Nephron (organoid): Measurements from ENCODE around the gene WWOX.
A peak's percentile ranks its signal among the peaks of the same experiment; 100 is the strongest.

Experiments
- H3K27ac Mint-ChIP-seq, 3 experiments: 2 replicates each; pipeline ENCODE4 v1.8.0; 2020; ENCODE audit warnings: mixed read lengths in 3 of 3, mild to moderate bottlenecking in 2 of 3, moderate library complexity in 1 of 3
- H3K27me3 Mint-ChIP-seq: 2 replicates; pipeline ENCODE4 v1.8.0; 2021; ENCODE audit warnings: low read depth, mild to moderate bottlenecking, moderate library complexity, mixed read lengths
- H3K36me3 Mint-ChIP-seq: 2 replicates; pipeline ENCODE4 v1.8.0; 2020; ENCODE audit warnings: low read depth, mixed read lengths
- H3K4me1 Mint-ChIP-seq: 2 replicates; pipeline ENCODE4 v1.8.0; 2020; ENCODE audit warnings: mixed read lengths
- H3K4me3 Mint-ChIP-seq, 3 experiments: 2 replicates each; pipeline ENCODE4 v1.8.0; 2020; ENCODE audit warnings: mild to moderate bottlenecking in 3 of 3, mixed read lengths in 3 of 3, moderate library complexity in 2 of 3
- H3K9me3 Mint-ChIP-seq: 2 replicates; pipeline ENCODE4 v1.8.0; 2020; ENCODE audit warnings: mixed read lengths
- TF ChIP-seq, protein P1 (sequence below), 3 experiments: fragments of 200-600 bp; sonication (generic); IDR thresholded peaks; one replicate each; pipeline ENCODE4 v1.5.0; 2021; ENCODE audit warnings: antibody characterized with exemption in 3 of 3; ENCODE audit not compliant: unreplicated experiment in 3 of 3

WWOX gene

DNA sequence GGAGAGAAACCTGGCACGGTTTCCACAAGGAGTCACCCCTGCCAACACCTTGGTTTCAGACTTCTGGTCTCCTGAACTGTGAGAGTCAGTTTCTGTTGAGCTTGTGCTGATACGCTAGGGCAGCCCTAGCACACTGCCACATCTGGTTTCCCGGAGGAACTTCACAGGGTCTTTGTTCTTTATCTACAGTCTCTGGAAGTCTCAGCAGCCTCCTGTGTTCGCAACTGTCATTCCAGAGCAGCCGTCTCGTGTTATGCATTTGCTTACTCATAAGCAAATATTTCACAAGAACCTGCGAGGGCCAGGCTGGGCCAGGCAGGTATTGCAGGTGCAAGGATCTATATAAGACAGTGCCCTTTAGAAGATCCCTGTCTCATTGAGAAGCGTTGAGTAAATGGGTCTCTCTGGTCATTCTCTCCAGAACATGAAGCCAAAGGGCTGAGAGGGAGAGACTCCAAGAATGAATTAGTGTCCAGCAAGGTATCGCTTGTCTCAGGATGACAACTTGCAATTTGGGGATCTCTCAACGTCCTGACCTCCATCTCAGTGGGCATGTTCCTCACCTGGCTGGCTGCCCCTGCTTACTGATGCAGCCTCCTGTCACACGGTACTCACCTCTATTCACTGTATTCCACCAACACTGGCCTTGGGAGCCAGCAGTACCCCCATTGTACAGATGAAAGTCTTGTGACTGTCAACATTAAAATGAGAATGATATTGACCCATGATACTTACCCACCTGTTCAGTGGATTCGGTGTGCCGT is 141.2 kb downstream of the WWOX start:
- no peaks in the 10 kb centered on the region for H3K36me3 Mint-ChIP-seq
- no peak overlapping the region for H3K4me3 Mint-ChIP-seq
- peaks cover 12% of the 10 kb centered on the region for H3K27me3 Mint-ChIP-seq
- TF ChIP-seq, protein P1, sequence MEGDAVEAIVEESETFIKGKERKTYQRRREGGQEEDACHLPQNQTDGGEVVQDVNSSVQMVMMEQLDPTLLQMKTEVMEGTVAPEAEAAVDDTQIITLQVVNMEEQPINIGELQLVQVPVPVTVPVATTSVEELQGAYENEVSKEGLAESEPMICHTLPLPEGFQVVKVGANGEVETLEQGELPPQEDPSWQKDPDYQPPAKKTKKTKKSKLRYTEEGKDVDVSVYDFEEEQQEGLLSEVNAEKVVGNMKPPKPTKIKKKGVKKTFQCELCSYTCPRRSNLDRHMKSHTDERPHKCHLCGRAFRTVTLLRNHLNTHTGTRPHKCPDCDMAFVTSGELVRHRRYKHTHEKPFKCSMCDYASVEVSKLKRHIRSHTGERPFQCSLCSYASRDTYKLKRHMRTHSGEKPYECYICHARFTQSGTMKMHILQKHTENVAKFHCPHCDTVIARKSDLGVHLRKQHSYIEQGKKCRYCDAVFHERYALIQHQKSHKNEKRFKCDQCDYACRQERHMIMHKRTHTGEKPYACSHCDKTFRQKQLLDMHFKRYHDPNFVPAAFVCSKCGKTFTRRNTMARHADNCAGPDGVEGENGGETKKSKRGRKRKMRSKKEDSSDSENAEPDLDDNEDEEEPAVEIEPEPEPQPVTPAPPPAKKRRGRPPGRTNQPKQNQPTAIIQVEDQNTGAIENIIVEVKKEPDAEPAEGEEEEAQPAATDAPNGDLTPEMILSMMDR (IDR thresholded peaks at IDR 0.05; ENCODE audit: unreplicated experiment in 3 of 3) = no peak
- H3K27ac Mint-ChIP-seq = peak overlapping the region; percentile 45 to 92 (median 82)
- H3K4me1 Mint-ChIP-seq = peaks cover 30% of the 10 kb centered on the region
- no peaks in the 10 kb centered on the region for H3K9me3 Mint-ChIP-seq

DNA sequence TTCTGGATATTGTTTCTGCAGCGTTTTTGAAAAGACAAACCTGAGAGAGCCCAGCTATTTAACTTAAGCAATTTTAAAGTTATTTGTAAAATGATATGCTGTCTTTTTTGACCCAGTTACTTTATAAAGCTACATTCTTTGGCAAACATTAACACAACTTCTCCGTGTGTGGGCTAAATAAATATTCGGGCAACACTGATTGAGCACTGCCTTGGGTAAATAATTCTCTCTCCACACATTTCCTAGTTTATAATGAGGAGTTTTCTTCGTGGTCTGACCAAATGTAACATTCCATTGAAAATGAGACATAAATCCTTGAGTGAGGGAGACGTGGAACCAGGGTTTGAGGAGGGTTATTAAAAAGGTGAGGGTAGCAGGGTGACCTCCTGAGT is 142.8 kb downstream of the WWOX start:
- Mint-ChIP-seq H3K27me3 (peaks cover 12% of the 10 kb centered on the region), H3K9me3 (no peaks in the 10 kb centered on the region), H3K27ac (peak overlapping the region; percentile 82 to 92 (median 90)), H3K4me1 (peaks cover 34% of the 10 kb centered on the region), H3K36me3 (no peaks in the 10 kb centered on the region), H3K4me3 (no peak overlapping the region)
- TF ChIP-seq, protein P1 (IDR thresholded peaks at IDR 0.05; ENCODE audit: unreplicated experiment in 3 of 3) = no peak

DNA sequence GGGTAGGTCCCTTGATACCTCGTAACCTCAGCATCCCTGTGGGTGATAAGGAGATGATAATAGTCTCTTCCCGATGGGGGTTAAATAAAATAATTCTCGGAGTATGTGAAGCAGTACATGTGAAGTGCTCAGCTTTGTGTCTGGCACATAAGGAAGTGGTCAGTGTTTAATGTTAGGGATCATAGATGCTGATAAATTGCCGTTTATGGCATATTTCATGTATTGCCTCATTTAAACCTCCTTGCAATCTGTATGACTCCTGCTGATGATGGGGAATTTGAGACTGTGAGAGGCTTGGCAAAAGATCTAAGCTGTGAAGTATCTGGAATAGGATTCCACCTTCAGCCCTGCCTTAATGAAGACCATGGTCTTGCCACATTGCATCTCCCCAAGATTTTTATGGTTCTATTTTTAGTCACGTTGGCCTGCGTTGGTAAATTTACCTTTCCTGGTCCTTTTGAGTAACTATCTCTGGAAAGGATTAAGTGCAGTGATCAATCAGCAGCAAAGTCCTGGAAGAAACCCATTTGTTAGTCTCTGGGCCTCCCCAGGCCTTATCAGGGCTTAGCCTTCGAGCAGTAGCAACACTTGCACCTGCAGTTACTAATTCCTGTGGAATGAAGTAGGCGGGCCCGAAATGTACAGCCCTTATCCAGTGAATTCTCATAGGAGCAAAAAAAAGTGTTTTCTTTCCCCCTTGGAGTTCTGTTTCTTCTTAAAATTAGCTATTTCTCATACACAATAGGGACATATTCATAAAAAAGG is 144.9 kb downstream of the WWOX start:
- Mint-ChIP-seq H3K4me1 (peaks cover 32% of the 10 kb centered on the region), H3K9me3 (no peaks in the 10 kb centered on the region), H3K36me3 (no peaks in the 10 kb centered on the region), H3K4me3 (no peak overlapping the region), H3K27ac (peak overlapping the region; percentile 9 to 89 (median 43)), H3K27me3 (peaks cover 8% of the 10 kb centered on the region)
- TF ChIP-seq, protein P1 (IDR thresholded peaks at IDR 0.05; ENCODE audit: unreplicated experiment in 3 of 3) = no peak

DNA sequence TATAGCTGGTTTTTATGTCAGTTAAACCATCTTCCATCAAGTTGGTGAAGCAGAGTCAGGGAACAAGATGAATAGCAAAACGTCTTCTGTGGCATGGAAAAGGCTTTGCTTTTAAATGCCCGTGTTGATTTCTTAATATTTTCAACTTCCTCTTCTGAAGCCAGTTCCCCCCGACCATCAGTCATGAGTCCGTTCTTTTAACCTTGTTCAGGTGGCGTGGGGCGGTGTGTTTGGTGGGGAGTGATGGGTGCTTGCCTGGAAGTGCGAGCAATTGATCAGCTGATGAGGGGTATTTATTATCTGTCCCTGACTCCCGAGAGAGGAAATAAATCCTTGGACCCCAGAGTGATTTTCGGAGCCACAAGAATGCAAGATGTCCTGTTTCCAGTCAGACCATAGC is 147.1 kb downstream of the WWOX start:
- TF ChIP-seq, protein P1 (IDR thresholded peaks at IDR 0.05; ENCODE audit: unreplicated experiment in 3 of 3) = no peak
- peak overlapping the region in 1 of 3 experiments; percentile 89 for H3K27ac Mint-ChIP-seq
- H3K9me3 Mint-ChIP-seq = no peaks in the 10 kb centered on the region
- H3K4me3 Mint-ChIP-seq = no peak overlapping the region
- H3K4me1 Mint-ChIP-seq = peaks cover 29% of the 10 kb centered on the region
- H3K27me3 Mint-ChIP-seq = peaks cover 16% of the 10 kb centered on the region
- no peaks in the 10 kb centered on the region for H3K36me3 Mint-ChIP-seq

DNA sequence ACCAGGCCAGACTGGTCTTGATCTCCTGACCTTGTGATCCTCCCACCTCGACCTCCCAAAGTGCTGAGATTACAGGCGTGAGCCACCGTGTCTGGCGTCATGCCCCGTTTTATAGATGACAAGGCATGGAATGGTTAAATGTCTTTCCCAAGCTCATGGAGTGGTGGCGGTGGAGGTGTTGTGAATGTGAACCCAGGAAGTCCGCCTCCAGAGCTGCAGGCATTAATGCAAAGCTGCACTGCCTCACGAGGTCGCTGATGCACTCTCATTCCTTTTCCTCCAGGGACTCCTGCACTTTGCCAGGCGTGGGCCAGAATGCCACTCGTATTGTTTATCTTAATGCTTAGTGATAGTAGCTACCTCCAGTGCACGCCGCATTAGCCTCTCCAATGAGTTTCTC is 149.6 kb downstream of the WWOX start:
- peaks cover 16% of the 10 kb centered on the region for H3K27me3 Mint-ChIP-seq
- peak overlapping the region; percentile 27 to 76 (median 51) for H3K27ac Mint-ChIP-seq
- H3K36me3 Mint-ChIP-seq = no peaks in the 10 kb centered on the region
- no peaks in the 10 kb centered on the region for H3K9me3 Mint-ChIP-seq
- peaks cover 15% of the 10 kb centered on the region for H3K4me1 Mint-ChIP-seq
- TF ChIP-seq, protein P1 (IDR thresholded peaks at IDR 0.05; ENCODE audit: unreplicated experiment in 3 of 3) = peak in 2 of 3 experiments; percentile 27 to 55
- H3K4me3 Mint-ChIP-seq = no peak overlapping the region
